Measurements from ENCODE around the gene GMDS. TPM values are rescaled to one million over a fixed set of nuclear protein-coding genes. Genes with fewer than 3 reads are reported as not detected.

The GMDS gene
- total RNA-seq, 4 donors from 2014 or later = 197 to 375 (median 215) TPM

- H3K27me3 ChIP-seq = no peaks in the 10 kb centered on the region
- no peaks in the 10 kb centered on the region for H3K9me3 ChIP-seq
- no peaks in the 10 kb centered on the region for H3K4me1 ChIP-seq
- no peak overlapping the region for H3K27ac ChIP-seq
- TF ChIP-seq CTCF (IDR thresholded peaks at IDR 0.05) (no peak), POLR2A (IDR thresholded peaks at IDR 0.05) (no peak)
- DNase-seq = no peak
- no peaks in the 10 kb centered on the region for H3K36me3 ChIP-seq
- H3K4me3 ChIP-seq = no peak overlapping the region
Observed at GRCh38 chr6:1580585-1580984, 664.8 kb downstream of the GMDS start.

GRCh38 chr6:1580109-1580508 lies 665.3 kb downstream of the GMDS start:
- H3K27me3 ChIP-seq = no peaks in the 10 kb centered on the region
- no peaks in the 10 kb centered on the region for H3K4me1 ChIP-seq
- no peak for TF ChIP-seq CTCF (IDR thresholded peaks at IDR 0.05)
- TF ChIP-seq POLR2A (IDR thresholded peaks at IDR 0.05) = no peak
- H3K4me3 ChIP-seq = no peak overlapping the region
- no peaks in the 10 kb centered on the region for H3K36me3 ChIP-seq
- no peaks in the 10 kb centered on the region for H3K9me3 ChIP-seq
- DNase-seq = no peak
- no peak overlapping the region for H3K27ac ChIP-seq

GRCh38 chr6:1579096-1579495 lies 666.3 kb downstream of the GMDS start:
- Histone ChIP-seq H3K9me3 (no peaks in the 10 kb centered on the region), H3K27ac (no peak overlapping the region), H3K27me3 (no peaks in the 10 kb centered on the region), H3K36me3 (no peaks in the 10 kb centered on the region), H3K4me1 (no peaks in the 10 kb centered on the region), H3K4me3 (no peak overlapping the region)
- DNase-seq = no peak
- no peak for TF ChIP-seq POLR2A (IDR thresholded peaks at IDR 0.05)

- H3K4me1 ChIP-seq = no peaks in the 10 kb centered on the region
- H3K36me3 ChIP-seq = no peaks in the 10 kb centered on the region
- peak in 1 of 3 donors; percentile 26 for DNase-seq
- no peaks in the 10 kb centered on the region for H3K27me3 ChIP-seq
- no peak overlapping the region for H3K27ac ChIP-seq
- TF ChIP-seq POLR2A (IDR thresholded peaks at IDR 0.05) (no peak), CTCF (IDR thresholded peaks at IDR 0.05) (no peak)
- H3K9me3 ChIP-seq = no peaks in the 10 kb centered on the region
- no peak overlapping the region for H3K4me3 ChIP-seq
Observed at GRCh38 chr6:1577896-1578745, 667.3 kb downstream of the GMDS start.

GRCh38 chr6:1577146-1577680 lies 668.2 kb downstream of the GMDS start:
- Histone ChIP-seq H3K36me3 (no peaks in the 10 kb centered on the region), H3K27me3 (no peaks in the 10 kb centered on the region), H3K4me3 (no peak overlapping the region), H3K27ac (no peak overlapping the region), H3K4me1 (no peaks in the 10 kb centered on the region), H3K9me3 (no peaks in the 10 kb centered on the region)
- no peak for DNase-seq
- TF ChIP-seq POLR2A (IDR thresholded peaks at IDR 0.05) (no peak), CTCF (IDR thresholded peaks at IDR 0.05) (no peak)

- Histone ChIP-seq H3K36me3 (no peaks in the 10 kb centered on the region), H3K9me3 (no peaks in the 10 kb centered on the region), H3K4me3 (no peak overlapping the region), H3K27ac (no peak overlapping the region), H3K4me1 (no peaks in the 10 kb centered on the region), H3K27me3 (no peaks in the 10 kb centered on the region)
- DNase-seq = no peak
- TF ChIP-seq CTCF (IDR thresholded peaks at IDR 0.05) (no peak), POLR2A (IDR thresholded peaks at IDR 0.05) (no peak)
Observed at GRCh38 chr6:1576711-1577110, 668.7 kb downstream of the GMDS start.

Data from Peyer's patch (tissue), 4 donors.